GM19372 (cell line): ENCODE data around the gene NIBAN1.

Experiments
- ATAC-seq: cut with Tn5 transposase; IDR thresholded peaks from one replicate; pipeline ENCODE4 v1.9.1; 2021; ENCODE audit warnings: mild to moderate bottlenecking, low read depth, moderate library complexity; ENCODE audit not compliant: unreplicated experiment

Gene NIBAN1

DNA sequence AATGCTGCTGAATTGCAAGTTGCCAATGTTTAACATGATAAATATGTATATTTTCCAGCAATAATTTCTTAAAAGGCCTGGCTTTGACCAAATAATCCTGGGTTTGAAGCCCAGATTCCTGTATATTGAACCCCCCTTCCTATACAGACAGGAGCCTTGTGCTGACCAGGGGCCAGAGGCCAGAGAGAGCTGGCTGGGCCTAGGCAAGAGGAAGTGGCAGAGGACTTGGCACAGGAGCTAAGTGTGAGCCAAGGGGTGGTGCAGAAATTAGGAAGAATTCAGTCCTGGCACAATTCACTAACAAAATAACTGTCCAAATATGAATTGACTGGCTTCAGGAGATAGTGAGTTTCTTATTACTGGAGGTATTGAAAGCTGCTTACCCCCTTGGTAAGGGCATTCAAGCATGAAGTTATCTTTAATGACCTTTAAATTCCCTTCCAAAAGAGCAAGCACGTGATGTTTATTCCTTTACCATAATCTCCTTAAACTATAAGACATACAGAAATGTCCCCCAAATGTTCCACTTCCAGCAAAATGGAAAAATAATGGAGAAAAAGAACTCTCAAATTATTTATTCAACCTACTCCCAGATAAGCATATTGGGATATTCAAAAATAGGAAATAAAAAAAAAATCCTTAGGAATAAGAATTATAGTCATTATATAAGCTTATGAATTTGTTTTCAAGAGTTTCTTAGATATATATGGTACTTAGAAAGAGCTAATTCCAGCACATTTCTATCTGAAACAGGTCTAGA is 26.6 kb downstream of the NIBAN1 start:
- no peak for ATAC-seq

DNA sequence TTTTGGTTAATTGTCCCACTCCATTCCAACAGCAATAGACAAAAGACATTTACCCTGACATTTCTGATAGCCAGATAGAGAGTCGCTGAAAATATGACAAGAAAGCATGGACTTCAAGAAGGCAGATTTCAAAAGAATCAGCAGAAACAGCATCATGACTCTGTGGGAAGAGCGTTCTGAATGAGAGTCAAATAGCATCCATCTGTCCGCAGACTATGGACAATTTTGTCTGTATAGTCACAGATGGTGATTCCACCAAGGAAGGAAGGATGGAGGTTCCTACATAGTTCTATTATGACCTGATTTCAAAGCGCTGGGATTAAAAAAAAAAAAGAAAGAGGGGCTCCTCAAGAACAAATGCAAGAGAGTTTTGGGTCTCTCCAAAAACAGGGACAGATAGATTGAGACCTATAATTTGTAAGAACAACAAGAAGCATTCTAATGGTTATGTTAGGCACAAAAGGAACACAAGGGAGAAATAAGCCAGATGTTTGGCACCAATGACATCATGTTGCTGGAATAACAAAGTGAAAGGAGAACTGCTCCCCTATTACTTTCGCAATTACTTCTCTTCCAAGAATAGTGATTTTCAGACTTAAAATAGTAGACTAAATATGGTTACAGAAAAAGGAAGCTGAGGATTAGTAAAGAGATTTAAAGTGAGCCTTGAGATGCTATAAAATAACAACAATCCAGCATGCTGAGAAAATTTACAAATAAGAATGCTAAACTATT is 28.5 kb downstream of the NIBAN1 start:
- no peak for ATAC-seq

DNA sequence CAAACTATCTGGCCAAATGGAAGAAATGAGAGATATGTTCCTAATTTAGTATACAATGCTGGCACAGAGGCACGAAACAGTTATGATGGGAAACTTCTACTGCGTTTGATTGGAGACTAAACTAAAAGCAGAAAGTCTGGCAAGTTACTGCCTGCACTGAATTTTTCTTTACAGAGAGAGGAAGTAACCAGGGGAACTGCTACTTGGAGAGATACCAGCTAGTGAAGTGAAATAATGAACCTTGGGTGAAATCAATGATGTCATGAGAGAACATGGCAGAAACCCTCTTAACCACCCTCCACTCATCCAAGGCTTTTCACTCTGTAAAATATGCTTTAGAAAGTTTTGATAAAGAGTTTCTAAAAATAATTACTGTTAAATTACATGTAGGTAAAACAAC is 29.3 kb downstream of the NIBAN1 start:
- no peak for ATAC-seq

DNA sequence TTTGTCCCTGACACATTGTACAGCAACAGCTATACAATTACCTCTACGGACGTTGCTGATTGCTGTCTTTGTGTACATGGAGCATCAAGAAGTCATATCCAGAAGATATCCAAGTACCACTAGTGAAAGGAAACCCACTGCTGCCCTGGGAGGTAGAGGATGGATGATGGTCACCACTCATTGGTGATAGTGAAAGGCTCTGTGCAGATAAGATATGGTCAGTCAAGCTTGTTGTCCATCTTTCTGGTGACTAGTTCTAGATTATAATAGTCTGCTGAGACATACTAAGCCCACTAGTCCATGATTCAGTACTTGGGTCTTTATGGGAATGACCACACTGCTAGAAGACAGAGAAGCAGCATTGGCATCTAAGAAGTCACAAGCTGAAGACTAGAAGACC is 30.3 kb downstream of the NIBAN1 start:
- no peak for ATAC-seq

DNA sequence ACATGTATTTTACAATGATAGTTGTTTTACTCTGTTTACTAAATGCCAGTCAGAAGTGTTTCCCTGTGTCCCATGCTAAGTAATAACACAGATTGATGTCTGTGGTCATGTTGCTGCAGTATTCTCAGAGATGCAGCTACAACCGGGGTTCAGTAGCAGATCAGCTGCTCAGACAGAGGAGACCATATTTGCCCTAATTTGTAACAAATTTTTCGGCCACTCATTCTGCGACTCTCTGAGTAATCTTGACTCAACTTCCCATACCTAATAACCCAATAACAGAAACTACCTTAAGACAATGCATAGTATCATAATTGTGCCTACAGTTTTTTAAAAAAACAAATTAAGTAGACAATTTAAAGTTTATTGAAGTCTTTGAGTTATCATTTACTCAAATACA is 32.6 kb downstream of the NIBAN1 start:
- peak; percentile 50 for ATAC-seq

DNA sequence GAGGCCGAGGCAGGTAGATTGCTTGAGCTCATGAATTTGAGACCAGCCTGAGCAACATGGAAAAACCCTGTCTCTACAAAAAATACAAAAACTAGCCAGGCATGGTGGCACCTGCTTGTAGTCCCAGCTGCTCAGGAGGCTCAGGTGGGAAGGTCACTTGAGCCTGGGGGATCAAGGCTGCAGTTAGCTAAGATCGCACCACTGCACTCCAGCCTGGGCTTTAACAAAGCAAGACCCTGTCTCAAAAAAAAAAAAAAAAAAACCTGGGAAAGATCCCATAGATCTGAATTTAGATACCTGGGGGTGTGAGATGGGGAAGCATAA is 32.9 kb downstream of the NIBAN1 start:
- ATAC-seq: no peak

DNA sequence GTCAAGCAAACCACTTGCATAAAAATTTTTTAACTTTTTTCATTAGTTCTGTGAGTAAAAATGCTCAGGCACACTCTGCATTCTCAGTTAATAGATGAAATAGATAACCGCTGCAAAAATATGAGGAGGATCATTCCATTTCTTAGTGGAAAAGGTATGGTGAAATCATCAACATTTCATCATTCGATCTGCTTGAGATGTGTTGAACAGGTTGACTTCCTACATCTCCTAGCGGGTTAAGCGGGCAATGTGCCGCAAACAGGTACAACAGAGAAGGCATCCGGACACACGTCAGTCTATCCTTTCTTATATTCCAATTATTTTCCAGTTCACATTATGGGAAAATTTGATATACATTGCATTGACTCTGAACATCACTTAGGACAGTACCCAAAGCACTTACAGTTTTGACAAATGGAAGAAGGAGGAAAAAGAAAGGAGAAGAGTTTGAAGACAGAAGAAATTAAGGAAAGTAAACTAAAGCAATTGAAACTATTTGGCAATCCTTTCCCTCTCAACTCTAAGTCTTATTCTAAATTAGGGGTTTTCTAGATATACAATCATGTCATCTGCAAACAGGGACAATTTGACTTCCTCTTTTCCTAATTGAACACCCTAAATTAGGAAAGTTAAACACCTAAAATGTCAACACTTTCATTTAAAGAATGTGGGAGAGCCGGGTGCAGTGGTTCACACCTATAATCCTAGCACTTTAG is 33.5 kb downstream of the NIBAN1 start:
- no peak for ATAC-seq

DNA sequence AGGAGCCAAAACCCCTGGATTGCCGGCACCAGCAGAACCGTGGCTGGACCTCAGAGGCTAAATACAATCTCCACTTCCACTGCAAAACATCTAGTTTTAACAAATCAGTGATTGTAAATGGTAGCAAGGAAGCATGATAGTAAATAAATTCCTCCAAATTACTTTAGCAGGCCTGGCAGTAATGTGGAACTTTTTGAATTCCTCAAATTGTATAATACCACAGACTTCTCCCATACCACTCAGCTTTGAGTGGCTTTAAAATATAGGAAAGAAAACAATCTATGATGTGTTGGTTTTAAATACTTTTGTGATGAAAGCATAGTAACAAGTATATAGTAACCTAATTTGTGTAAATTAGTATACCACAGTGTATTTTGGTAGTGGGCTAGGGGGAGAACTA is 34.1 kb downstream of the NIBAN1 start:
- no peak for ATAC-seq

DNA sequence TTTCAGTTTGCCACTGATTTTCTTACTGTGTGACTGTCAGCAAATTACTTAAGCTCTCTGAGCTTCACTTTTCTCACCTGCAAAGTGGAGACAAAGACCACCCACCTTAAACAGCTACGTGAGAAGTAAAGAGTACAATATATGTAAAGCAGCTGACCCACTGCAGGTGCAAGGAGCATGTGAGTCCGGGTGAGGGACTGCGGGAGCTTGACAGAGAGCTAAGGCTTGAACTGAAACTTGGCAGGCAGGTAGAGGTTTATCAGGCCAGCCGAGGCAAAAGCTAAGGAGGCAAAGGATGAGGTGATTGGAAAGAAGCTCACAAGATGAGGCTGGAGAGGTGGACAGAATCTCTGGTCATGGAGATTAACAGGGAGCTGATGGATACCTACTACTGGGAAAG is 36.6 kb downstream of the NIBAN1 start:
- no peak for ATAC-seq

DNA sequence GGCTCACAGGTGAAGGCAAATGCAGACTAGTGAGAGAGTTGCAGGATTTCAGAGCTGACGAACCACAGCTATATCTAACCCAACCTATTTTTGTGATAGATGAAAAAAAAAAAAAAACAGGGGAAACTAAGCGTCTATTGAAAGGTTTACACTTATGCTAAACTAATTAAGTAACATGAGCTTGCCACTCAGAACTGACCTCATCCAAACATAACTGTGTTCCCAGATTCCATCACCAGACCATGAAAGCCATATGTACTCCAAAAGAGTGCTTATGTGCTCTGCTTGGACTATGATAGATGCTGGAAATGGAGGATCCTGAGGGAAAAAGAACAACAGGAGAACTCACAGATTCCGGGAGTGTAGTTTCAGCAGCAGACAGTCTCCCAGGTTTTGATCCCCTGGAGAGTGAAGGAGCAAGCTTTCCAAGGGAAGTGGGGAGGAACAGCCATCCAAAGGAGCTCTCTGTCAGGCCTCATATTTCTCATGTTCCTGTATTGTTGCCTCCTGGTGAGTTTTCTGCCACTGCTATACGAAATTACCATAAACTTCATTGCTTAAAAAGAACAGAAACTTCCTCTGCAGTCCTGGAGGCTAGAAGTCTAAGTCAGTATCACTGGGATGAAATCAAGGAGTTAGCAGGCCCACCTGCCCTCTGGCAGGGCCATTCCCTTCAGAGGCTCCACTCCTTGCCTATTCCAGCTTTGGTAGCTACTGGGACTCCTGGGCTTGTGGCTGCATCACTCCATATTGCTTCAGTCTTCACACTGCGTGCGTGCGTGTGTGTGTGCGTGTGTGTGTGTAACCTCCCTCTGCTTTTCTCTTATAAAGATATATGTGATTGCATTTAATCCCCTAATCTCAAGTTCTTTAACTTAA is 38.1 kb downstream of the NIBAN1 start:
- ATAC-seq: no peak

DNA sequence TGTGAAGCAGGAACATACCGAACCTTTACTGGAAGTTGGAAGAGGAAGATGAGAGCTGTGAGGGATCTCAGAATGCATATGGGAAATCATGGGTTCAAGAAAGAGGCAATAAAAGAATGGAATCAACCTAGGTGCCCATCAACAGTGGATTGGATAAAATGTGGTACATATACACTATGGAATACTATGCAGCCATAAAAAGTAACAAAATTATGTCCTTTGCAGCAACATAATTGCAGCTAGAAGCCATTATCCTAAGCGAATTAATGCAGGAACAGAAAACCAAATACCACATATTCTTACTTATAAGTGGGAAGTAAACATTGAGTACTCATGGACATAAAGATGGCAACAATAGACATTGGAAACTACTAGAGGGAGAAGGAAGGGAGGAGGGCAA is 40.4 kb downstream of the NIBAN1 start:
- no peak for ATAC-seq

DNA sequence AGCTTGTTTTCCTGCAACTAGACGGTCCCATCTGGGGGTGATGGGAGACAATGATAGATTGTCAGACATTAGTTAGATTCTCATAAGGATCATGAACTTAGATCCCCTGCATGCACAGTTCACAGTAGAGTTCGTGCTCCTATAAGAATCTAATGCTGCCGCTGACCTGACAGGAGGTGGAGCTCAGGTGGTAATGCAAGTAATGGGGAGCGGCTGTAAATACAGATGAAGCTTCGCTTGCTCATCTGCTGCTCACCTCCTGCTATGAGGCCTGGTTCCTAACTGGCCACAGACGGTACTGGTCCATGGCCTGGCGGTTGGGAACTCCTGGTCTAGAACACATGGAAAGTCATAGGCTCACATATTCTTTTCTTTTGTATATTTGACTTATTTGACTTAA is 42.0 kb downstream of the NIBAN1 start:
- no peak for ATAC-seq

DNA sequence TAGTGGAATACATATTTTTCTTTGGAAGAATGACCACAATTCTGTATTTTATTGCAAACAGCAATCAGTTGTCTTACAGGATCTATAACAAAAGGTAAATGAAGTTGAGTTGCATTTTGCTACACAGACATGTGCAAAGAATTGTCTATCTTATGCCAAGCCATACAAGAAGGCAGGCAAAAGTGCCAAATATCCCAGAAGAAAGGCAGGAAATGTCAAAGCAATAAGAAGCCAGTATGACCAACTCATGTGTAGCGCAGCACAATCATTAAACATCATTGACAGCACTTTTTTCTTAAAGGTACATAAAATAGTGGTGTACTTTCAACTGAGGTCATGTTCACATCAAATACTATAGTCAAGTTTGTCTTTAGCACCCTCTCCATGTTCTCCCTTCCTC is 42.7 kb downstream of the NIBAN1 start:
- ATAC-seq: no peak

DNA sequence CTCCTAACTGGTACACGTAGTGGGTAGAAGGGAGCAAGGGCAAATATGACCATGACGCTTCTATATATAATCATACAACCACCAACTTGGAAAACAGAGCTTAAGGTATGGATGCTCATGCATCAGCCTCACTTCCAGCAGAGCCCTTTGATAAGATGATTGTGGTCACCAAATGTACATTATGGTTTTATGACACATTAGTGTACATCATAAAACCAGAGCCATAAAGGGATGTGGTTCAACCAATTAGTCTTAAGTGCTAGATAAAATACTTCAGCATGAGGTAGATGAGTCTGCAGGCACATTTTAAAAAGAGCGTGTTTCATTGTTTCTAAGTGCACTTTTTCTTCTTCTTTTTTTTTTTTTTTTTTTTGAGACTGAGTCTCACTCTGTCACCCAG is 43.7 kb downstream of the NIBAN1 start:
- no peak for ATAC-seq

DNA sequence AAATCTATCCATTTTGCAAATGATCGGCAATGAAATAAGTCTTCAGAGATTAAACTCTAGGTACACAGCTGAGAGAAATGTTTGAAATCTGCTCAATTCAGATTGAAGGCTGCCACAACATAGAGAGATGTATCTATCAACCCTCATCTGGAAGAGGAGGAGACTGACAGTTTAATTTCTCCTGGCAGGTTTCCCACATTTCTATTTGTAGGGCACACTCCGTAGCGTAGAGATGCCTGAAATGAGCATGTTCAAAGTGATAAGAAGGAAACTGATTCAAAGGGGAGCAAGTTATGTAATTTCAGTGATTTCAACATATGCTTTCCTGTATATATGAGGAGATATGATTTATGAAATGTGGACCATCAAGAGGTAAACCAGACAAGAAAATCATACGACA is 44.1 kb downstream of the NIBAN1 start:
- ATAC-seq: no peak

DNA sequence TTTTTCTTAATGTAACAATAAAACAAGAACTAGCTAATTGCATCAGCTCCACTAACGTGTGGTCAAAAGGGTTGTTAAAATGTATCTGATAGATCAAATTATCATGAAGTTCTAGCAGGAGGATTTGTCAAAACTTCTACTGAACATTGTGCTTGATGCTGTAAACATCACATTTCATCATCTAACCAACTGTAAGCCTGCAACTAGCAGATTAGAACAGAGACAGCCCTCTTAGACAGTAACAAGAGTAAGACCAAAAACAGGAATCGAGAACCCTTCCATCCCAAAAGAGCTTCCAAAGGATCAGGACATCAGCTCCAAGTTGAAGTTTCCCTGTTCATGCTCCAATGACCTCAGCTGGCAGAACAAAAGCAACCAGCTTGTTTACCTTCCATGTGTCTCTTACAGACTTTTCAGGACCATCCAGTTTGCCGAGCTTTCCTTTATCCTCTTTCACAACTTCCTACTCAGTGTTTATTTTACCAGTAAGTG is 44.6 kb downstream of the NIBAN1 start:
- no peak for ATAC-seq

DNA sequence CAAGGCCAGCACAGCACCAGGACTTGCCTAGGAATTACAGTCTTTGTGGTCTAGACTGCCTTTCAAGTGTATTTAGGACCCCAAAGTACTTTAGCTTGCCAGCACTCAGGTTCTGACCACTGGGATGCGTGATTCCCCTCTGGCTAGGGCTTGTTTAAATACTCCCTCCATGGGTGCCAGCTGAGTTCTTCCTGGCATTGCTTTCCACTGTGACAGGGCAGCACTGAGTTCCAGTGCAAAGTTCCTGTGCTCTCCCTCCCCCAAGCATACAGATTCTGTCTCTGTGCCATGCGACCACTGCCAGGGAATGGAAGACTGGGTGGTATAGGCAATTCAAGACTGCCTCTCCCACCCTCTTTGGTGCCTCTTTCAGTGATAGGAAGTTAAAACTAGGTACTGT is 45.9 kb downstream of the NIBAN1 start:
- no peak for ATAC-seq
